SHP77 treated with DMSO at 0.1 percent for 48 hours (cell line): ENCODE measurements around the gene EEF1AKMT3.

Experiments
- DNase-seq: peaks from one replicate; lab custom pipeline; 2025; lab: John Stamatoyannopoulos, UW

Gene EEF1AKMT3

GRCh38 chr12:57751432-57751787 lies 21.0 kb upstream of the EEF1AKMT3 start:
- DNase-seq: no peak

GRCh38 chr12:57751788-57752667 lies 20.4 kb upstream of the EEF1AKMT3 start, which contains the start of gene CDK4:
TSS of gene CDK4 (minus strand) at chr12:57752310. CDS start at chr12:57751717, 593 bp downstream.
- peak; percentile 99 for DNase-seq

GRCh38 chr12:57752668-57753000 lies 19.8 kb upstream of the EEF1AKMT3 start:
- no peak for DNase-seq

- no peak for DNase-seq
Measured at GRCh38 chr12:57753756-57754337, 18.6 kb upstream of the EEF1AKMT3 start.

GRCh38 chr12:57754411-57755193 lies 17.8 kb upstream of the EEF1AKMT3 start, which contains the start of gene MARCHF9:
TSS of gene MARCHF9 (plus strand) at chr12:57755103. CDS start at chr12:57755529, 426 bp downstream.
- peak; percentile 28 for DNase-seq

- no peak for DNase-seq
Measured at GRCh38 chr12:57755194-57755453, 17.3 kb upstream of the EEF1AKMT3 start.

- no peak for DNase-seq
Measured at GRCh38 chr12:57755454-57756372, 16.7 kb upstream of the EEF1AKMT3 start.

GRCh38 chr12:57756406-57757341 lies 15.7 kb upstream of the EEF1AKMT3 start:
- no peak for DNase-seq

GRCh38 chr12:57757771-57758170 lies 14.6 kb upstream of the EEF1AKMT3 start:
- DNase-seq: no peak

- no peak for DNase-seq
Measured at GRCh38 chr12:57758552-57759359, 13.7 kb upstream of the EEF1AKMT3 start.

GRCh38 chr12:57759360-57759980 lies 12.9 kb upstream of the EEF1AKMT3 start:
- no peak for DNase-seq

GRCh38 chr12:57760347-57760982 lies 11.9 kb upstream of the EEF1AKMT3 start:
- no peak for DNase-seq

- no peak for DNase-seq
Measured at GRCh38 chr12:57761391-57761998, 10.9 kb upstream of the EEF1AKMT3 start.

- no peak for DNase-seq
Measured at GRCh38 chr12:57762463-57762862, 10.0 kb upstream of the EEF1AKMT3 start.

- no peak for DNase-seq
Measured at GRCh38 chr12:57763881-57764661, 8.3 kb upstream of the EEF1AKMT3 start.

GRCh38 chr12:57764662-57765002 lies 7.8 kb upstream of the EEF1AKMT3 start:
- no peak for DNase-seq

- DNase-seq: no peak
Measured at GRCh38 chr12:57765003-57765697, 7.3 kb upstream of the EEF1AKMT3 start.
